Calu3 (cell line): Measurements from ENCODE around the gene STK32A. TPM values are rescaled to one million over a fixed set of nuclear protein-coding genes. Genes with fewer than 3 reads are reported as not detected.

ENCODE experiments used
- BruUV-seq: library from RNA; stranded (reverse); fragments of 400-500 nt; replicated peaks from 2 replicates; lab custom pipeline; 2021; lab: Mats Ljungman, UMichigan
- CTCF ChIA-PET: fragments of 300-600 bp; sonication (Branson Sonifier 250); formaldehyde crosslinking; loops from one replicate; lab custom pipeline; 2022; ENCODE audit warnings: antibody characterized with exemption; lab: Charles Lee
- DNase-seq: peaks from one replicate; pipeline ENCODE4 v3.0.0; 2022
- H3K27ac Mint-ChIP-seq: one replicate; pipeline ENCODE4 v1.8.0; 2022; ENCODE audit warnings: mixed read lengths; ENCODE audit not compliant: unreplicated experiment
- H3K27me3 Mint-ChIP-seq: one replicate; pipeline ENCODE4 v1.8.0; 2022; ENCODE audit warnings: mixed read lengths; ENCODE audit not compliant: unreplicated experiment
- H3K36me3 Mint-ChIP-seq: one replicate; pipeline ENCODE4 v1.8.0; 2022; ENCODE audit warnings: mild to moderate bottlenecking, moderate library complexity, mixed read lengths; ENCODE audit not compliant: insufficient read depth, unreplicated experiment
- H3K4me1 Mint-ChIP-seq: one replicate; pipeline ENCODE4 v1.8.0; 2022; ENCODE audit warnings: mild to moderate bottlenecking, low read depth, mixed read lengths; ENCODE audit not compliant: unreplicated experiment
- H3K4me3 Mint-ChIP-seq: one replicate; pipeline ENCODE4 v1.8.0; 2022; ENCODE audit warnings: mild to moderate bottlenecking, low read depth, moderate library complexity, mixed read lengths; ENCODE audit not compliant: unreplicated experiment
- H3K9me3 Mint-ChIP-seq: one replicate; pipeline ENCODE4 v1.8.0; 2022; ENCODE audit warnings: low read depth, mixed read lengths; ENCODE audit not compliant: unreplicated experiment
- intact Hi-C: fragments of 100-400 bp; cut with micrococcal nuclease; formaldehyde crosslinking; loops from one replicate; pipeline ENCODE4 v1.10.0; 2022; ENCODE audit not compliant: unreplicated experiment
- total RNA-seq: library from RNA; stranded (reverse); gene quantifications from 2 replicates; pipeline ENCODE4 v1.2.3, GENCODE V29; 2022
- TF ChIP-seq, protein P1 (sequence below): fragments of 200-600 bp; IDR thresholded peaks from one replicate; pipeline ENCODE4 v1.8.0; 2022; ENCODE audit warnings: antibody characterized with exemption; ENCODE audit not compliant: unreplicated experiment

Gene STK32A
- total RNA-seq, 1 experiment from 2014 or later = 32.5 TPM

DNA sequence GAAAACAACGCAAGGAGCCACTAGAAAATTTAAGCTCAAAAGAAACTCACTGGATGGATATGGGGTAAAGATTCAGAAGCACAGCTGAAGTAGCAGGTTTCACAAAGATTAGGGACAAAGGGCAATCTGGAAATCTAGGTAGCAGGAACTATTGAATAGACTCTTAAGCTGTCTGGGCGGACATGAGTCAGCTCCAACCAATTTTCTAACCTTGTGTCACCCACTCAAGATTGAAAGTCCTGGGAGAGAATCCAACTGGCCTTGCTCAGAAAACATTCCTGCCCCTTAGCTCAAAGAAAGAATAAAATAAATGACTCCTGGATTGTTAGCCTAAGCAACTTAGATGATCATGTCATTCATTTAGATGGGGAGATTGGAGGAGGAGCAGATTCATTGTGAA lies 69.2 kb downstream of the STK32A start:
- peak; percentile 52 for DNase-seq
- TF ChIP-seq, protein P1, sequence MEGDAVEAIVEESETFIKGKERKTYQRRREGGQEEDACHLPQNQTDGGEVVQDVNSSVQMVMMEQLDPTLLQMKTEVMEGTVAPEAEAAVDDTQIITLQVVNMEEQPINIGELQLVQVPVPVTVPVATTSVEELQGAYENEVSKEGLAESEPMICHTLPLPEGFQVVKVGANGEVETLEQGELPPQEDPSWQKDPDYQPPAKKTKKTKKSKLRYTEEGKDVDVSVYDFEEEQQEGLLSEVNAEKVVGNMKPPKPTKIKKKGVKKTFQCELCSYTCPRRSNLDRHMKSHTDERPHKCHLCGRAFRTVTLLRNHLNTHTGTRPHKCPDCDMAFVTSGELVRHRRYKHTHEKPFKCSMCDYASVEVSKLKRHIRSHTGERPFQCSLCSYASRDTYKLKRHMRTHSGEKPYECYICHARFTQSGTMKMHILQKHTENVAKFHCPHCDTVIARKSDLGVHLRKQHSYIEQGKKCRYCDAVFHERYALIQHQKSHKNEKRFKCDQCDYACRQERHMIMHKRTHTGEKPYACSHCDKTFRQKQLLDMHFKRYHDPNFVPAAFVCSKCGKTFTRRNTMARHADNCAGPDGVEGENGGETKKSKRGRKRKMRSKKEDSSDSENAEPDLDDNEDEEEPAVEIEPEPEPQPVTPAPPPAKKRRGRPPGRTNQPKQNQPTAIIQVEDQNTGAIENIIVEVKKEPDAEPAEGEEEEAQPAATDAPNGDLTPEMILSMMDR = no peak
- Mint-ChIP-seq H3K36me3 (peaks cover 13% of the 10 kb centered on the region), H3K9me3 (peaks cover 8% of the 10 kb centered on the region), H3K27ac (peak overlapping the region; percentile 84), H3K4me1 (peaks cover 46% of the 10 kb centered on the region), H3K27me3 (no peaks in the 10 kb centered on the region), H3K4me3 (peak overlapping the region; percentile 29)
- intact Hi-C loops = loop anchor here (1.0 to 2.0 kb wide), 2 partner anchors 59 to 70 kb away; no protein-coding TSS in a partner anchor
- CTCF ChIA-PET = interaction anchor here (0.7 to 1.4 kb wide), 9 partner anchors 8 to 136 kb away, joined by 3 to 6 read pairs (median 4); partner anchors contain the start of gene STK32A
- BruUV-seq = no TSS peak

DNA sequence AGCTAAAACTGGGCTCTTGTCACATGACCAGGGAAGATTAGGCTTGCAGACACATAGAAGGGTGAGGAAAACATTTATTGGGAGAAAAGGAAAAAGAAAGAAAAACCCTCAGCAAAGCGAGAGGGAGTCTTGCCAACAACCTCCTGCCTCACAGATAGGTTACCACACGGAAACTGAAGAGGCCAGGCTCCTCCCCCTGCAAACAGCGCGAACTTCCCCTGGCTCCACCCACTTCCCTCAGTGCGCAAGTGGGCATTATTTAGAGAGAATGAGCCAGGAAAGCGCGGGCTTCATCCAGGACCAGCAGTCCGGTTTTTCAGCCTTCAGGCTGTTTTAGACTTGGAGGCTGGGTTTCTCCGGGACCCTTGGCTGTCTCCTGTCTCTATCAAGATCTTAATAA lies 70.3 kb downstream of the STK32A start:
- peaks cover 14% of the 10 kb centered on the region for H3K36me3 Mint-ChIP-seq
- intact Hi-C loops = loop anchor here (2.0 kb wide), 1 partner anchor 58 kb away; no protein-coding TSS in a partner anchor
- H3K27me3 Mint-ChIP-seq = no peaks in the 10 kb centered on the region
- peaks cover 8% of the 10 kb centered on the region for H3K9me3 Mint-ChIP-seq
- CTCF ChIA-PET = interaction anchor here (1.4 kb wide), 1 partner anchor 18 kb away, joined by 6 read pairs; no protein-coding TSS in a partner anchor
- H3K27ac Mint-ChIP-seq = no peak overlapping the region
- BruUV-seq = no TSS peak
- TF ChIP-seq, protein P1 = no peak
- no peak overlapping the region for H3K4me3 Mint-ChIP-seq
- no peak for DNase-seq
- H3K4me1 Mint-ChIP-seq = peaks cover 57% of the 10 kb centered on the region

DNA sequence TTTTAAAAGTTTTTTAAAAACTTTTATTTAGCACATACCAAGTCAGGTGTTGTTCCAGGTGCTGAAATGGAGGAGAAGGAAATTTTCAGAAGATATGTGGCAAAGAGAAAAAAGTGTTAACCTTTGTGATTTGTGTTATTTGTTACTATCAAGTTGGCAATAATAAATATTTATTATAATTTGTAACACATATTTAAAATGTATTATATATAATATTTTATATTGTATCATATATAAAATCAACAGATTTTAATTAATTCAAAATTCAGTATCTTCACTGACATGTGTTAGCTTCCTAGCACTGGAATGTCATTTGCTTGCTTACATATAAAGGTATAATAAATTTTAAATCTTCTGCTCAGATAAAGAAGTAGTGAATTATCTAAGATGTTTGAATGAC lies 71.5 kb downstream of the STK32A start:
- CTCF ChIA-PET = no interaction called here
- TF ChIP-seq, protein P1 = no peak
- H3K9me3 Mint-ChIP-seq = peaks cover 8% of the 10 kb centered on the region

DNA sequence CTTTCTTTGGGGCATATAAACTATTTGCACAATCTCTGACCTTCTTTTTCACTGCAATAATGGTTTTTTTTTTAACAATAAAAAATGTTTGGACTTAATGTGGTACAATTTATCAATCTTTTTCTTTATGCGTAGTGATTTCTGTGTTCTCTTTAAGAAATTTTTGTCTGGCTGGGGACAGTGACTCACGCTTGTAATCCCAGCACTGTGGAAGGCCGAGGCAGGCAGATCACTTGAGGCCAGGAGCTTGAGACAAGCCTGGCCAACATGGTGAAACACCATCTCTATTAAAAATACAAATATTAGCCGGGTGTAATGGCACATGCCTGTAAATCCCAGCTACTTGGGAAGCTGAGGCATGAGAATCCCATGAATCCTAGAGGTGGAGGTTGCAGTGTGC lies 72.3 kb downstream of the STK32A start:
- no peak for DNase-seq
- CTCF ChIA-PET = no interaction called here
- no peak overlapping the region for H3K27ac Mint-ChIP-seq
- peaks cover 19% of the 10 kb centered on the region for H3K36me3 Mint-ChIP-seq
- no peaks in the 10 kb centered on the region for H3K27me3 Mint-ChIP-seq
- BruUV-seq = no TSS peak
- peaks cover 59% of the 10 kb centered on the region for H3K4me1 Mint-ChIP-seq
- peaks cover 8% of the 10 kb centered on the region for H3K9me3 Mint-ChIP-seq
- intact Hi-C loops = no loop called here
- H3K4me3 Mint-ChIP-seq = no peak overlapping the region
- TF ChIP-seq, protein P1 = no peak

More for the DNA sequence above, 71.5 kb downstream of the STK32A start:
- no TSS peak for BruUV-seq
- Mint-ChIP-seq H3K27me3 (no peaks in the 10 kb centered on the region), H3K4me1 (peaks cover 61% of the 10 kb centered on the region), H3K27ac (no peak overlapping the region), H3K36me3 (peaks cover 19% of the 10 kb centered on the region), H3K4me3 (no peak overlapping the region)
- no peak for DNase-seq
- intact Hi-C loops = no loop called here
